Subcutaneous adipose tissue (tissue), 4 donors: ENCODE data around the gene AGBL1. TPM values are rescaled to one million over a fixed set of nuclear protein-coding genes. Genes with fewer than 3 reads are reported as not detected.

Experiments
- CTCF ChIP-seq: fragments of 450-650 bp; IDR thresholded peaks from one replicate; pipeline ENCODE4 v1.5.1; 2016; ENCODE audit warnings: low read depth, mild to moderate bottlenecking, control low read depth, antibody characterized with exemption, moderate library complexity
- total RNA-seq, 4 donors: library from RNA; depleted of rRNA; stranded (reverse); fragments of >200 nt; gene quantifications; one replicate each; pipeline ENCODE4 v1.1.0, GENCODE V29; 2016

AGBL1 gene
- total RNA-seq, 4 donors from 2014 or later = not detected

- TF ChIP-seq CTCF = no peak
Measured at GRCh38 chr15:86764021-86764420, 684.4 kb downstream of the AGBL1 start.

- TF ChIP-seq CTCF = no peak
Measured at GRCh38 chr15:86765281-86765680, 685.6 kb downstream of the AGBL1 start.

- TF ChIP-seq CTCF = no peak
Measured at GRCh38 chr15:86772369-86773059, 692.8 kb downstream of the AGBL1 start.

GRCh38 chr15:86773736-86774135 is 694.1 kb downstream of the AGBL1 start:
- no peak for TF ChIP-seq CTCF

GRCh38 chr15:86776145-86776544 is 696.5 kb downstream of the AGBL1 start:
- no peak for TF ChIP-seq CTCF

GRCh38 chr15:86796521-86796920 is 716.9 kb downstream of the AGBL1 start:
- no peak for TF ChIP-seq CTCF

- no peak for TF ChIP-seq CTCF
Measured at GRCh38 chr15:86797135-86797534, 717.5 kb downstream of the AGBL1 start.
